Inflammatory macrophage treated with lipopolysaccharide for 1 hour (primary cell): ENCODE measurements around the gene FAM171A1.

Experiments used
- DNase-seq, 2 donors: peaks; one replicate each; pipeline ENCODE4 v3.0.0-alpha.2; 2020 to 2022

Gene FAM171A1

GRCh38 chr10:15197911-15198310 lies 173.2 kb downstream of the FAM171A1 start:
- no peak for DNase-seq

- no peak for DNase-seq
These were observed 173.8 kb downstream of the FAM171A1 start for GRCh38 chr10:15197276-15197675.

GRCh38 chr10:15196021-15196834 lies 174.9 kb downstream of the FAM171A1 start:
- no peak for DNase-seq

GRCh38 chr10:15189133-15189885 lies 181.8 kb downstream of the FAM171A1 start:
- peak in 1 of 2 donors; percentile 23 for DNase-seq

GRCh38 chr10:15188603-15189002 lies 182.5 kb downstream of the FAM171A1 start:
- DNase-seq = no peak

GRCh38 chr10:15183689-15184481 lies 187.2 kb downstream of the FAM171A1 start:
- no peak for DNase-seq

- DNase-seq = peak in 1 of 2 donors; percentile 10
These were observed 188.4 kb downstream of the FAM171A1 start for GRCh38 chr10:15182540-15183207.

- DNase-seq = no peak
These were observed 189.4 kb downstream of the FAM171A1 start for GRCh38 chr10:15181576-15182156.

- no peak for DNase-seq
These were observed 190.4 kb downstream of the FAM171A1 start for GRCh38 chr10:15180736-15181135.

GRCh38 chr10:15176269-15176668 lies 194.8 kb downstream of the FAM171A1 start:
- DNase-seq = no peak

- no peak for DNase-seq
These were observed 195.5 kb downstream of the FAM171A1 start for GRCh38 chr10:15175587-15175986.

- DNase-seq = no peak
These were observed 198.7 kb downstream of the FAM171A1 start for GRCh38 chr10:15172306-15172840.

GRCh38 chr10:15169555-15170401 lies 201.3 kb downstream of the FAM171A1 start:
- DNase-seq = no peak

- DNase-seq = peak; percentile 92 to 97
These were observed 202.1 kb downstream of the FAM171A1 start for GRCh38 chr10:15168786-15169554.

- DNase-seq = no peak
These were observed 202.8 kb downstream of the FAM171A1 start, which contains the start of gene NMT2 for GRCh38 chr10:15168291-15168785. NMT2 (minus strand) TSS chr10:15168693; CDS start chr10:15168612, 81 bp downstream.

GRCh38 chr10:15167411-15168290 lies 203.4 kb downstream of the FAM171A1 start:
- DNase-seq = peak; percentile 13 to 15

- no peak for DNase-seq
These were observed 204.8 kb downstream of the FAM171A1 start for GRCh38 chr10:15166325-15166724.

- peak; percentile 55 to 83 for DNase-seq
These were observed 207.7 kb downstream of the FAM171A1 start for GRCh38 chr10:15163253-15163828.
